ENCODE measurements around the gene PCSK1. TPM values are rescaled to one million over a fixed set of nuclear protein-coding genes. Genes with fewer than 3 reads are reported as not detected.
"Not testable (repeated sequence)": the region's sequence is repeated elsewhere in the genome, so short reads cannot be mapped to it uniquely, and the experiment has no call there.

The PCSK1 gene
- total RNA-seq, 1 donor, result not detected

DNA sequence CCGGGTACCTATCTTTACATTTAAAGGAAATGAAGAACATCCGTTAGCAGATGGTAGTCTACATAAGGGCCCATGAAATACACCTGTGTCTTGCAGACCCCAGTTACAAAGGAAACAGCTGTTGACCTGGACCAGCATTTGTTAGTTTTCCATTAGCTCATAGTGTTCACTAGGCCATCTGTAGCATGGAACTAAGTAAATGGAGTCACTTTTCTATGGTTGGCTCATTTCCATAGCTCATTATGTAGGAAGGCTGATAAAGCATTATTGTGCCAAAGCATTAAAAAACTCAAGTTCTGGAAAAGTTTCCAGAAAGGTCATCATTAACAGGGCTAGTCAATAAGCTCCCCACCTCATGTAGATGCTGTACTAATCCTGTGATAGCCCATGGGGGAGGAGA is 62.1 kb downstream of the PCSK1 start:
- Histone ChIP-seq H3K4me1 (ENCODE audit: insufficient read depth, low read length) (no peaks in the 10 kb centered on the region), H3K4me3 (ENCODE audit: low read length) (no peak overlapping the region), H3K27me3 (ENCODE audit: insufficient read depth, low read length) (peaks cover 8% of the 10 kb centered on the region), H3K9me3 (ENCODE audit: low read depth, low read length) (no peaks in the 10 kb centered on the region)

DNA sequence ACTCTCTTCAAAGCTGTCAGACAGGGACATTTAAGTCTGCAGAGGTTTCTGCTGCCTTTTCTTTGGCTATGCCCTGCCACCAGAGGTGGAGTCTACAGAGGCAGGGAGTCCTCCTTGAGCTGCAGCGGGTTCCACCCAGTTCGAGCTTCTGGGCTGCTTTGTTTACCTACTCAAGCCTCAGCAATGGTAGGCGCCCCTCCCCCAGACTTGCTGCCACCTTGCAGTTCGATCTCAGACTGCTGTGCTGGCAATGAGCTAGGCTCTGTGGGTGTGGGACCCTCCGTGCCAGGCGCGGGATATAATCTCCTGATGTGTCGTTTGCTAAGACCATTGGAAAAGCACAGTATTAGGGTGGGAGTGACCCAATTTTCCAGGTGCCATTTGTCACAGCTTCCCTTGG is 65.7 kb downstream of the PCSK1 start:
- H3K4me1 ChIP-seq (ENCODE audit: insufficient read depth, low read length); H3K27me3 ChIP-seq (ENCODE audit: insufficient read depth, low read length); H3K4me3 ChIP-seq (ENCODE audit: low read length); H3K9me3 ChIP-seq (ENCODE audit: low read depth, low read length): not testable (repeated sequence)

DNA sequence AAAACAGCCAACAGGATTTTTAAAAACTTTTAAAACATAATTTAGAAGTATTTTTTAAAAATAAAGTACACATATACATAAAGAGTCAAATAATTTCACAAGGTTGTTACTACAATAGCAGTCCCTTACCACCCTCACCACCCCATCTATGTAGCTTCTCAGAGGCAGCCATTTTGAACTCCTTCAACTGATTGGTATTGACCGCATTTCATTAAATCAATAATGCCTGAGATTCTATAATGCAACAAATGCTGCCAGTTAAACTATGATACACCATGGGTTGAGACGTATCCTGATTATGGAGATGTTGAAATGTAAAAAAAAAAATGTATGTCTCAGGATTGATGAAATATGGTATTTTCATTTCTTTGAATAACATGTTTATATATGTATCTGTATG is 78.8 kb downstream of the PCSK1 start:
- H3K27me3 ChIP-seq (ENCODE audit: insufficient read depth, low read length), result peaks cover 3% of the 10 kb centered on the region
- no peak overlapping the region for H3K4me3 ChIP-seq (ENCODE audit: low read length)
- no peaks in the 10 kb centered on the region for H3K9me3 ChIP-seq (ENCODE audit: low read depth, low read length)
- H3K4me1 ChIP-seq (ENCODE audit: insufficient read depth, low read length), result no peaks in the 10 kb centered on the region

DNA sequence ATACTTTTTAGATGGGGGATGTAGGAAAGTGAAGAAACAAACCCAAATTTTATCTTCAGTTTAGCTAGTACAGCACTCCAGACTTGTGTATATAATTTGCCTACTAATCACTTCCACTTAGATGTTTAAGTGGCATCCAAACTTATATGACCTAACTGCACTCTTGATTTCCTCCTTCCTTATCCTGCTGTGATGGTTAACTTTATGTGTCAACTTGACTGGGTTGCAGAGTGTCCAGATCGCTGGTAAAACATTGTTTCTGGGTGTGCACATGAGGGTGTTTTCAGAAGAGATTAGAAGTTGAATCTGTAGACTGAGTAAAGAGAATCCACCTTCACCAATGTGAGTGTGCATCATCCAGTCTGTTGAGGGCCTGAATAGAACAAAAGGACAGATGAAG is 79.8 kb downstream of the PCSK1 start:
- H3K27me3 ChIP-seq (ENCODE audit: insufficient read depth, low read length), result peaks cover 3% of the 10 kb centered on the region

DNA sequence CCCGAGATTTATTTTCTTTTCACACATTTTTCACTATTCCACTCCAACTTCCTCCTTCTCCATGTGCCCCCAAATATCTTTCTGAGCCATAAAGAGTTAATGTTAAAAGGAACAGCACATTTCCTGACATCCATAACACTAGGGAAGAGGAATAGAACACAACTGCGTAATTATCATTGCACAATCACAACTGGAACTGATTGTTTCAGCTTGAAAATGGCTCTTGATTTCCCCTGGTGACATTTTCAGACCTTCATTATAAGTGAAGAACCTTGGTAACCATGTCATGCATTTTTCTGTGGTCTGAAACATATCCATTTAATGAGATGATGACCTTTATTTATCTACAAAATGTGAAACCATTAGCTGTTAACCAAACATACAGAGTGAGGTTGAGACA is 82.4 kb downstream of the PCSK1 start:
- Histone ChIP-seq H3K27me3 (ENCODE audit: insufficient read depth, low read length) (peaks cover 3% of the 10 kb centered on the region), H3K9me3 (ENCODE audit: low read depth, low read length) (no peaks in the 10 kb centered on the region), H3K4me1 (ENCODE audit: insufficient read depth, low read length) (no peaks in the 10 kb centered on the region), H3K4me3 (ENCODE audit: low read length) (no peak overlapping the region)

More for the DNA sequence above, 79.8 kb downstream of the PCSK1 start:
- Histone ChIP-seq H3K9me3 (ENCODE audit: low read depth, low read length) (no peaks in the 10 kb centered on the region), H3K4me3 (ENCODE audit: low read length) (no peak overlapping the region), H3K4me1 (ENCODE audit: insufficient read depth, low read length) (no peaks in the 10 kb centered on the region)

DNA sequence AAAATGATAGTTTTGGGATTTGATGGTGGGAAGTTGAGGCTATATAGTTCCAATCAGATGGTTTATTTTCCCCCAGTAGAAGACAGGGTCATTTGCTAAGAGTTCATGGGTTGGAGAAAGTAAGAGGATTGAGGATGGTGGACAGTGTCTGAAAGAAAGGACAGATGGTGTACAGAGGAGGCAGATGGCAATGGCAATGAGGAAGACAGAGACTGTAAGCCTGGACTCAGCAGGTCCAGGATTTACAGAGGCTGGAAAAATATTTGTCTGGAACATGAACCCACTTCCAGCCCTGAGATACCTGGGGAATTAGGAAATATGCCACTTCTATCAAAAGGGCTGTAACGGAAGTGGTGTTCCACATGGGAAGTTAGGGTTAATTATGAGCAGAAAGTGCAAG is 84.5 kb downstream of the PCSK1 start:
- Histone ChIP-seq H3K9me3 (ENCODE audit: low read depth, low read length) (no peaks in the 10 kb centered on the region), H3K4me1 (ENCODE audit: insufficient read depth, low read length) (peaks cover 4% of the 10 kb centered on the region), H3K27me3 (ENCODE audit: insufficient read depth, low read length) (peaks cover 3% of the 10 kb centered on the region), H3K4me3 (ENCODE audit: low read length) (no peak overlapping the region)

DNA sequence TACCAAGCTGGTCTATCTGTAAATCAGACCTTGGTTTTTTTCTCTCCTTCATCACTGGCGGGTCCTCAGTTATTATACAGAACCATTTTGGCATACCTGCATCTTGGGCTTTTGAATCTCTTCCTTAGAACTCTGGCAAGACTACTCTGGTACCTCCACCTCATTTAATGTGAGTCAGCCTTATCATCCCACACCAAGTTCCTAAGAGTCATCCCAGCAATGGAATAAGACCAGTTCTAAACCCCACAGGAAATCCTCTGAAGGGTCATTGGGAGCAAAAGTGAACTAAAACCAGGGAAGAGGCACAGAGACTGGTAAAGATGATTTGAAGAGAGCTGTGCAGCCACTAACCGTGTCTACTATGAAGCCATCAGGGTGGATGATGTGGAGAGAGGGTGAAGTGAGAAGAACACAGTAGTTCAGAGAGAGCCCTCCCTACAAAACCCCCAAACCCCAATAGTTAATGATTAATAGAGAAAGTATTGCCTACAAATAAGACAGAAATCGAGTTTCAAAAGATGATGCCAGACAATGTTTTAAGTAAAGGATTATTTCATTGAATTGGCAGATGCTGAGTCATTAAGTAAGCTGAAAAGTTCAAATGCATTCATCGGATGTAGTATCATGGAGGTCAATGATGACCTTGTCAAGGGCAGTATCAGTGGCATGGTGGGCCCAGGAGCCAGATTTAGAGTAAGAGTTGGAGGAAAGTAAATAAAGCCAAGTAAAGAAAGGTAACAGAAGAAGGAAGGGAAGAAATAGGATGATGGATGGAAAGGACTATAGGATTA is 85.4 kb downstream of the PCSK1 start:
- no peak overlapping the region for H3K4me3 ChIP-seq (ENCODE audit: low read length)
- H3K27me3 ChIP-seq (ENCODE audit: insufficient read depth, low read length), result peaks cover 3% of the 10 kb centered on the region
- peaks cover 4% of the 10 kb centered on the region for H3K4me1 ChIP-seq (ENCODE audit: insufficient read depth, low read length)
- no peaks in the 10 kb centered on the region for H3K9me3 ChIP-seq (ENCODE audit: low read depth, low read length)

DNA sequence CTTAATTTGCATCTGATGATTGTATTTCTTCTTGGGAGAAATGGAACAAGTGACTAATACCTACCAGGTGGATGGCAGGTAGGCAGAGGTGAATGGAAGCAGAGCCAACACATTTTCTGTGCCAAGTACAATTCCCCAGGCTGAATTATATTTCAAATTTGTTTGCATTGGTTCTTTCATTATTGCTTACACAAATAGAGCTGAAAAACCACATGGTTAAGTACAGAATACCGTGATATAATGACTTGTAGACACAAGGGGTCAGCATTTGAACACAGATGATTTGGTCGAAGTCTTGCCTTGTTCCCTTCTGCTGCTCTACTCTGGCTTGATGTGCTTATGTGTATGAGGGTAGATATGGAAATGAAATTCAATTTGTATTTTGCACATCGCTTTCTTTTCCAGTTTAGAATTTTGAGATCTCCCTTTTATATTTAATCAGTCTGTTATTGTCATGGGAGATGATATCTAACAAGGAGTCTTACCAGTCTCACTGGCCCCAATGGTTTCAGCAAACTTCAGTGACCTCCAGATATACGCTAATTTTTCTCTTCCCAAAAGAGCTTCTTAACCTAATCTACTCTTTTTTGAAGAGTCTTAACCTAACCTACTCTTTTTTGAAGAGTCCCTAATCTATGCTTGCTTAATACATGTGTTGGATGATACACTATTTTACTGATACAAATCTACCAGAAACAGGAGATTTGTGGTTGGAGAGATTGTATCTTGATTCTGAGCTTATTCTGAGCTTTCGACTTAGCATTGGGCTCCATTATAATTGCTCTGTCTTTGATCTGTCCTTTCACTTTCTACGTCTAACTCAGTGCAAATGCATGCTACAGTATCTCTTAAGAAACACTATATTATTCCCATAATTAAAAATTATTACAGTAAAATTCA is 88.1 kb downstream of the PCSK1 start:
- peaks cover 4% of the 10 kb centered on the region for H3K4me1 ChIP-seq (ENCODE audit: insufficient read depth, low read length)
- no peaks in the 10 kb centered on the region for H3K27me3 ChIP-seq (ENCODE audit: insufficient read depth, low read length)
- no peaks in the 10 kb centered on the region for H3K9me3 ChIP-seq (ENCODE audit: low read depth, low read length)
- no peak overlapping the region for H3K4me3 ChIP-seq (ENCODE audit: low read length)

DNA sequence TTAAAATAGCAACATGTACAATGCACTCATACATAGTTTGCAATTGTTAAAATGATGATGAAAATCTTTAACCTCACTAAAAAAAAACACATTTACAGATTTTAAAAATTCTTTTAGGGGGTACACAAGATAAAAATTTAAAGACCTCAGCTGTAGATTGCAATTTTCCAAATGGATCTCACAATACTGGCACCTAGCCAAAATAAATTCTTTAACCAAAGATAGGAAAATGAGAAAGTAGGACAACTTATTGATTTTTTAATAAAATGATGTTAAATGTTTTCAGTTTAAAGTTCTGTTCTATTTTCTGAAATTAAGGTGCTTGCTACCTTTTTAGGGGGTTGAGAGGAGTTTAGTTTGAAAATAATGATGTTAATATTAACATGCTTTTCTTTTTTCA is 90.0 kb downstream of the PCSK1 start:
- H3K4me3 ChIP-seq (ENCODE audit: low read length), result no peak overlapping the region
- no peaks in the 10 kb centered on the region for H3K9me3 ChIP-seq (ENCODE audit: low read depth, low read length)
- H3K27me3 ChIP-seq (ENCODE audit: insufficient read depth, low read length), result no peaks in the 10 kb centered on the region
- H3K4me1 ChIP-seq (ENCODE audit: insufficient read depth, low read length), result peaks cover 8% of the 10 kb centered on the region

DNA sequence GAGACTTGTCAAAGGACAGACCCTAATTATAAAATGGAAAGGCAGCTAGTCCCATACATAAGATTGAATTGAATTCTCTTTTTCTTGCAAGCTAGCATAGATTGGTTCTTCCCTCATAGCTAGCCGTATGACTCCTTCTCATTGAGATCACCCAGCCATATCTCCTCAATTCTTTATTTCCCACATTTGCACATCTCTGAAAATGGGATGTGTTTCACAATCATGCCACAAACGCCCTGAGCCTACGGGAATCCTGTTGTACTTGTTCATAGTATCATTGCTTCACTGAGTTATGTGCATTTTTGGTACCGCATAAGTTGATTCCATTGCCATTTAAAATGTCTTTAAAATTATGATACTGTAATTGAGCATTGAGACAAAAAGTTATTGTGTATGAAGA is 90.5 kb downstream of the PCSK1 start:
- Histone ChIP-seq H3K4me1 (ENCODE audit: insufficient read depth, low read length) (peaks cover 11% of the 10 kb centered on the region), H3K27me3 (ENCODE audit: insufficient read depth, low read length) (no peaks in the 10 kb centered on the region), H3K4me3 (ENCODE audit: low read length) (no peak overlapping the region), H3K9me3 (ENCODE audit: low read depth, low read length) (no peaks in the 10 kb centered on the region)

Other genes with a start within 250 kb of the PCSK1 start
- 276 TPM for gene CAST, start 229.1 kb upstream of the PCSK1 start, total RNA-seq

Measured in mononuclear cell (primary cell).